WTC11 (cell line): ENCODE data around the gene SAMD4A. TPM values are rescaled to one million over a fixed set of nuclear protein-coding genes. Genes with fewer than 3 reads are reported as not detected.

ENCODE experiments used
- ATAC-seq: fragments of 200-7000 bp; cut with Tn5 transposase; 2 replicates; pipeline ENCODE4 v1.10.0; 2021; ENCODE audit warnings: mild to moderate bottlenecking, moderate library complexity
- CTCF ChIA-PET: fragments of 300-600 bp; sonication (Branson Sonifier 250); formaldehyde crosslinking; loops from one replicate; lab custom pipeline; 2021; ENCODE audit warnings: antibody characterized with exemption; lab: Charles Lee
- POLR2A ChIA-PET: fragments of 350-600 bp; sonication (Branson Sonifier 250); formaldehyde crosslinking; loops from one replicate; lab custom pipeline; 2021; ENCODE audit warnings: antibody characterized with exemption; lab: Charles Lee
- DNase-seq: peaks from one replicate; pipeline ENCODE4 v3.0.0; 2021; ENCODE audit warnings: low spot score
- H3K27ac Mint-ChIP-seq: 2 replicates; pipeline ENCODE4 v1.8.0; 2021; ENCODE audit warnings: mixed read lengths
- H3K27me3 Mint-ChIP-seq: 2 replicates; pipeline ENCODE4 v1.8.0; 2021; ENCODE audit warnings: low read depth, mild to moderate bottlenecking, moderate library complexity, mixed read lengths
- H3K36me3 Mint-ChIP-seq: 2 replicates; pipeline ENCODE4 v1.8.0; 2021; ENCODE audit warnings: mixed read lengths
- H3K4me1 Mint-ChIP-seq: 2 replicates; pipeline ENCODE4 v1.8.0; 2022; ENCODE audit warnings: mixed read lengths
- H3K4me3 Mint-ChIP-seq: 2 replicates; pipeline ENCODE4 v1.8.0; 2021; ENCODE audit warnings: mild to moderate bottlenecking, moderate library complexity, mixed read lengths
- H3K9me3 Mint-ChIP-seq: 2 replicates; pipeline ENCODE4 v1.8.0; 2021; ENCODE audit warnings: mixed read lengths
- ATF1 ChIP-seq: sonication (generic); formaldehyde crosslinking; IDR thresholded peaks from 2 replicates; pipeline ENCODE4 v1.8.1; 2023; ENCODE audit warnings: mild to moderate bottlenecking, moderate library complexity, missing genetic modification reagents
- CREB1 ChIP-seq: sonication (generic); formaldehyde crosslinking; IDR thresholded peaks from 2 replicates; pipeline ENCODE4 v1.8.0; 2023; ENCODE audit warnings: mild to moderate bottlenecking, missing genetic modification reagents
- E2F1 ChIP-seq: sonication (generic); formaldehyde crosslinking; IDR thresholded peaks from 2 replicates; pipeline ENCODE4 v1.8.0; 2022; ENCODE audit warnings: mild to moderate bottlenecking, missing genetic modification reagents
- ELF4 ChIP-seq: sonication (generic); formaldehyde crosslinking; IDR thresholded peaks from 2 replicates; pipeline ENCODE4 v1.8.1; 2022; ENCODE audit warnings: low read depth, mild to moderate bottlenecking, moderate library complexity, missing genetic modification reagents
- EMX1 ChIP-seq: fragments of 250-450 bp; sonication (Bioruptor Pico); IDR thresholded peaks from 2 replicates; pipeline ENCODE4 v1.8.0; 2021; ENCODE audit warnings: mild to moderate bottlenecking
- HMGXB4 ChIP-seq: sonication (generic); formaldehyde crosslinking; IDR thresholded peaks from 2 replicates; pipeline ENCODE4 v1.8.1; 2023; ENCODE audit warnings: mild to moderate bottlenecking, moderate library complexity, missing genetic modification reagents
- IRF2 ChIP-seq: sonication (generic); formaldehyde crosslinking; IDR thresholded peaks from 2 replicates; pipeline ENCODE4 v1.8.0; 2022; ENCODE audit warnings: low read depth, missing genetic modification reagents, borderline replicate concordance
- JAZF1 ChIP-seq: fragments of 250-450 bp; sonication (Bioruptor Pico); IDR thresholded peaks from 2 replicates; pipeline ENCODE4 v1.9.0; 2021; ENCODE audit warnings: moderate library complexity, mild to moderate bottlenecking, inconsistent platforms
- JUN ChIP-seq: sonication (generic); formaldehyde crosslinking; IDR thresholded peaks from 2 replicates; pipeline ENCODE4 v1.8.0; 2023; ENCODE audit warnings: mild to moderate bottlenecking, missing genetic modification reagents
- MLX ChIP-seq: sonication (generic); formaldehyde crosslinking; IDR thresholded peaks from 2 replicates; pipeline ENCODE4 v1.8.1; 2023; ENCODE audit warnings: mild to moderate bottlenecking, missing genetic modification reagents, moderate library complexity
- MXD4 ChIP-seq: fragments of 250-450 bp; sonication (Bioruptor Pico); IDR thresholded peaks from 2 replicates; pipeline ENCODE4 v1.8.0; 2021; ENCODE audit warnings: mild to moderate bottlenecking, moderate library complexity, borderline replicate concordance
- NFATC4 ChIP-seq: fragments of 250-450 bp; sonication (Bioruptor Pico); IDR thresholded peaks from 2 replicates; pipeline ENCODE4 v1.9.0; 2021; ENCODE audit warnings: mild to moderate bottlenecking
- PREB ChIP-seq: sonication (generic); formaldehyde crosslinking; IDR thresholded peaks from 2 replicates; pipeline ENCODE4 v1.8.1; 2022; ENCODE audit warnings: mild to moderate bottlenecking, missing genetic modification reagents, moderate library complexity, borderline replicate concordance
- SMAD3 ChIP-seq: sonication (generic); formaldehyde crosslinking; IDR thresholded peaks from 2 replicates; pipeline ENCODE4 v1.8.0; 2022; ENCODE audit warnings: missing genetic modification reagents, mild to moderate bottlenecking, borderline replicate concordance
- ZBTB21 ChIP-seq: sonication (generic); formaldehyde crosslinking; IDR thresholded peaks from 2 replicates; pipeline ENCODE4 v1.8.1; 2023; ENCODE audit warnings: mild to moderate bottlenecking, missing genetic modification reagents, borderline replicate concordance
- ZNF121 ChIP-seq: sonication (generic); formaldehyde crosslinking; IDR thresholded peaks from 2 replicates; pipeline ENCODE4 v1.8.0; 2023; ENCODE audit warnings: missing genetic modification reagents
- ZNF138 ChIP-seq: sonication (generic); formaldehyde crosslinking; conservative IDR thresholded peaks from 2 replicates; pipeline ENCODE4 v1.8.1; 2022; ENCODE audit warnings: mild to moderate bottlenecking, moderate library complexity, missing genetic modification reagents
- ZNF232 ChIP-seq: sonication (generic); formaldehyde crosslinking; IDR thresholded peaks from 2 replicates; pipeline ENCODE4 v1.8.0; 2022; ENCODE audit warnings: mild to moderate bottlenecking, missing genetic modification reagents
- ZNF281 ChIP-seq: sonication (generic); formaldehyde crosslinking; IDR thresholded peaks from 2 replicates; pipeline ENCODE4 v1.8.0; 2023; ENCODE audit warnings: mild to moderate bottlenecking, missing genetic modification reagents
- total RNA-seq: library from RNA; stranded (reverse); gene quantifications from 3 replicates; pipeline ENCODE4 v1.2.3, GENCODE V29; 2021

The SAMD4A gene
- total RNA-seq, 1 experiment from 2014 or later, result 6.0 TPM

- no peak for ATAC-seq
- POLR2A ChIA-PET, result no interaction called here
- no peaks in the 10 kb centered on the region for H3K27me3 Mint-ChIP-seq
- no peaks in the 10 kb centered on the region for H3K36me3 Mint-ChIP-seq
- CTCF ChIA-PET, result interaction anchor here (1.0 to 1.4 kb wide), 3 partner anchors 28 to 60 kb away, joined by 3 read pairs; no protein-coding TSS in a partner anchor
- no peaks in the 10 kb centered on the region for H3K4me1 Mint-ChIP-seq
- TF ChIP-seq ZNF138 (CRISPR knock-in tag) (no peak), ZNF232 (CRISPR knock-in tag) (no peak), NFATC4 (CRISPR knock-in tag) (no peak)
- no peaks in the 10 kb centered on the region for H3K9me3 Mint-ChIP-seq
- no peak for DNase-seq
- no peak overlapping the region for H3K4me3 Mint-ChIP-seq
- no peak overlapping the region for H3K27ac Mint-ChIP-seq
Observed at GRCh38 chr14:54746019-54746418, 179.1 kb downstream of the SAMD4A start.

DNA sequence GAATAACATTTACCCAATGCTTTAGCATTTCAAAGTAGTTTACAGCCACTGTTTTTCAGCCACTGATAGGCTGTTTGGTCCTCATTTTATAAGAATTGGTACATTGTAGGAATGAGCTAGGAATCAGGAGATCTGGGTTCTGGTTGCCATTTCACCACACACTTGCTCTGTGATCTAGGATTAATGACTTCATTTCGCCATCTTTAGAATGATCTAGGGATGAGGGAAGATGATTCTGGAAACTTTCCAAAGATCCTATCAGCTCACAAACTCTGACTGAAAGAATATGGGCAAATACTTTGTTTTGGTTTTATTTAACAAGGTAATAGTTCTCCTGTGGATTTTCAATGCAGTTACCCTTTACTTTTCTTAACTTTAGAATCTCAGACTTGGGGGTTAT is 180.7 kb downstream of the SAMD4A start:
- Mint-ChIP-seq H3K4me3 (no peak overlapping the region), H3K27me3 (no peaks in the 10 kb centered on the region), H3K4me1 (no peaks in the 10 kb centered on the region), H3K36me3 (no peaks in the 10 kb centered on the region), H3K27ac (no peak overlapping the region), H3K9me3 (no peaks in the 10 kb centered on the region)
- ChIA-PET POLR2A (no interaction called here), CTCF (no interaction called here)
- no peak for ATAC-seq
- TF ChIP-seq HMGXB4 (CRISPR knock-in tag) (no peak), EMX1 (no peak), ATF1 (CRISPR knock-in tag) (no peak), E2F1 (CRISPR knock-in tag) (no peak), MLX (no peak), IRF2 (CRISPR knock-in tag) (no peak), JAZF1 (CRISPR knock-in tag) (no peak), ZNF121 (CRISPR knock-in tag) (no peak), JUN (CRISPR knock-in tag) (no peak), ZBTB21 (CRISPR knock-in tag) (no peak), ELF4 (no peak), CREB1 (CRISPR knock-in tag) (no peak), MXD4 (CRISPR knock-in tag) (no peak), ZNF281 (CRISPR knock-in tag) (no peak), PREB (no peak), SMAD3 (CRISPR knock-in tag) (no peak)
- no peak for DNase-seq
